Measurements from ENCODE around the gene CP.
"Not testable (repeated sequence)": the region's sequence is repeated elsewhere in the genome, so short reads cannot be mapped to it uniquely, and the experiment has no call there.

CP gene

GRCh38 chr3:149219380-149220121 is 2.1 kb downstream of the CP start:
- not testable (repeated sequence) for H3K27me3 ChIP-seq (ENCODE audit: control insufficient read depth in 3 of 3, insufficient read depth in 3 of 3, low read depth in 1 of 3, low read length in 3 of 3); H3K14ac ChIP-seq (ENCODE audit: low read length); DNase-seq (ENCODE audit: low spot score); H3K9ac ChIP-seq (ENCODE audit: low read depth, low read length, poor library complexity); H2BK120ac ChIP-seq (ENCODE audit: low read depth, low read length); H3K36me3 ChIP-seq (replicated peaks in 1 of 2; ENCODE audit: control insufficient read depth in 2 of 2, insufficient read depth in 2 of 2, low read length in 2 of 2); H3K4me3 ChIP-seq (ENCODE audit: low read length in 2 of 2); H4K91ac ChIP-seq (ENCODE audit: low read depth, low read length, poor library complexity); H2AFZ ChIP-seq (ENCODE audit: low read length); H3K9me3 ChIP-seq (replicated peaks in 1 of 2; ENCODE audit: control insufficient read depth in 2 of 2, insufficient read depth in 1 of 2, low read depth in 1 of 2, low read length in 2 of 2); H3K18ac ChIP-seq (ENCODE audit: low read length); H3K4me2 ChIP-seq (ENCODE audit: insufficient read depth, low read length, poor library complexity, severe bottlenecking); H3K27ac ChIP-seq (replicated peaks; ENCODE audit: low read length); H3K4ac ChIP-seq (ENCODE audit: low read length); H3K23ac ChIP-seq (ENCODE audit: low read depth, low read length, poor library complexity); H2BK5ac ChIP-seq (ENCODE audit: low read length); H2AK5ac ChIP-seq (ENCODE audit: low read depth, low read length); H3K79me1 ChIP-seq (ENCODE audit: low read depth, low read length); H2BK15ac ChIP-seq (ENCODE audit: low read length); H4K8ac ChIP-seq (ENCODE audit: low read depth, low read length); H2BK12ac ChIP-seq (ENCODE audit: low read length)
- H3K4me1 ChIP-seq (ENCODE audit: control insufficient read depth in 2 of 2, insufficient read depth in 1 of 2, low read depth in 1 of 2, low read length in 2 of 2) = peaks cover 3 to 29% of the 10 kb centered on the region in 2 donors
- no CpG with 5 or more reads among the region's 1 CpG for WGBS, 2 donors (ENCODE audit: extremely low coverage in 2 of 2, insufficient read length in 2 of 2, insufficient replicate concordance in 1 of 2)

GRCh38 chr3:149217347-149217746 is 4.3 kb downstream of the CP start:
- Histone ChIP-seq H2AFZ (ENCODE audit: low read length) (no peak overlapping the region), H2AK5ac (ENCODE audit: low read depth, low read length) (no peak overlapping the region), H3K4me3 (ENCODE audit: low read length in 2 of 2) (no peak overlapping the region), H3K23ac (ENCODE audit: low read depth, low read length, poor library complexity) (no peak overlapping the region), H4K91ac (ENCODE audit: low read depth, low read length, poor library complexity) (no peak overlapping the region), H3K4me1 (ENCODE audit: control insufficient read depth in 2 of 2, insufficient read depth in 1 of 2, low read depth in 1 of 2, low read length in 2 of 2) (peaks cover 3 to 28% of the 10 kb centered on the region in 2 donors), H2BK120ac (ENCODE audit: low read depth, low read length) (no peak overlapping the region), H3K14ac (ENCODE audit: low read length) (no peak overlapping the region), H2BK15ac (ENCODE audit: low read length) (no peak overlapping the region), H2BK5ac (ENCODE audit: low read length) (no peak overlapping the region), H3K18ac (ENCODE audit: low read length) (no peak overlapping the region), H3K4ac (ENCODE audit: low read length) (no peak overlapping the region), H2BK12ac (ENCODE audit: low read length) (no peak overlapping the region), H3K27ac (replicated peaks; ENCODE audit: low read length) (no peak overlapping the region), H4K8ac (ENCODE audit: low read depth, low read length) (no peak overlapping the region), H3K9me3 (replicated peaks in 1 of 2; ENCODE audit: control insufficient read depth in 2 of 2, insufficient read depth in 1 of 2, low read depth in 1 of 2, low read length in 2 of 2) (peaks cover 0 to 7% of the 10 kb centered on the region in 2 donors), H3K79me1 (ENCODE audit: low read depth, low read length) (no peaks in the 10 kb centered on the region), H3K27me3 (ENCODE audit: control insufficient read depth in 3 of 3, insufficient read depth in 3 of 3, low read depth in 1 of 3, low read length in 3 of 3) (no peaks in the 10 kb centered on the region), H3K9ac (ENCODE audit: low read depth, low read length, poor library complexity) (no peak overlapping the region), H3K4me2 (ENCODE audit: insufficient read depth, low read length, poor library complexity, severe bottlenecking) (no peak overlapping the region), H3K36me3 (replicated peaks in 1 of 2; ENCODE audit: control insufficient read depth in 2 of 2, insufficient read depth in 2 of 2, low read length in 2 of 2) (no peaks in the 10 kb centered on the region)
- WGBS, 2 donors (ENCODE audit: extremely low coverage in 2 of 2, insufficient read length in 2 of 2, insufficient replicate concordance in 1 of 2) = no CpG with 5 or more reads among the region's 5 CpGs
- DNase-seq (ENCODE audit: low spot score) = no peak

GRCh38 chr3:149216193-149216869 is 5.3 kb downstream of the CP start:
- H3K9ac ChIP-seq (ENCODE audit: low read depth, low read length, poor library complexity) = no peak overlapping the region
- no peak overlapping the region for H3K4ac ChIP-seq (ENCODE audit: low read length)
- H2BK5ac ChIP-seq (ENCODE audit: low read length) = no peak overlapping the region
- H2AK5ac ChIP-seq (ENCODE audit: low read depth, low read length) = no peak overlapping the region
- H2BK120ac ChIP-seq (ENCODE audit: low read depth, low read length) = no peak overlapping the region
- H4K8ac ChIP-seq (ENCODE audit: low read depth, low read length) = no peak overlapping the region
- H3K4me2 ChIP-seq (ENCODE audit: insufficient read depth, low read length, poor library complexity, severe bottlenecking) = no peak overlapping the region
- no peak overlapping the region for H3K23ac ChIP-seq (ENCODE audit: low read depth, low read length, poor library complexity)
- peak overlapping the region; percentile 47 for H2AFZ ChIP-seq (ENCODE audit: low read length)
- no peaks in the 10 kb centered on the region for H3K36me3 ChIP-seq (replicated peaks in 1 of 2; ENCODE audit: control insufficient read depth in 2 of 2, insufficient read depth in 2 of 2, low read length in 2 of 2)
- no peak overlapping the region for H2BK12ac ChIP-seq (ENCODE audit: low read length)
- no peaks in the 10 kb centered on the region for H3K27me3 ChIP-seq (ENCODE audit: control insufficient read depth in 3 of 3, insufficient read depth in 3 of 3, low read depth in 1 of 3, low read length in 3 of 3)
- no peaks in the 10 kb centered on the region for H3K79me1 ChIP-seq (ENCODE audit: low read depth, low read length)
- no peak overlapping the region for H3K4me3 ChIP-seq (ENCODE audit: low read length in 2 of 2)
- no peak overlapping the region for H3K27ac ChIP-seq (replicated peaks; ENCODE audit: low read length)
- no peak overlapping the region for H3K14ac ChIP-seq (ENCODE audit: low read length)
- no peak overlapping the region for H2BK15ac ChIP-seq (ENCODE audit: low read length)
- H4K91ac ChIP-seq (ENCODE audit: low read depth, low read length, poor library complexity) = no peak overlapping the region
- peaks cover 0 to 7% of the 10 kb centered on the region in 2 donors for H3K9me3 ChIP-seq (replicated peaks in 1 of 2; ENCODE audit: control insufficient read depth in 2 of 2, insufficient read depth in 1 of 2, low read depth in 1 of 2, low read length in 2 of 2)
- no peak for DNase-seq (ENCODE audit: low spot score)
- WGBS, 2 donors (ENCODE audit: extremely low coverage in 2 of 2, insufficient read length in 2 of 2, insufficient replicate concordance in 1 of 2) = no CpG with 5 or more reads among the region's 4 CpGs
- H3K4me1 ChIP-seq (ENCODE audit: control insufficient read depth in 2 of 2, insufficient read depth in 1 of 2, low read depth in 1 of 2, low read length in 2 of 2) = peaks cover 3 to 24% of the 10 kb centered on the region in 2 donors
- H3K18ac ChIP-seq (ENCODE audit: low read length) = no peak overlapping the region

GRCh38 chr3:149215515-149215914 is 6.1 kb downstream of the CP start:
- no peak overlapping the region for H2AK5ac ChIP-seq (ENCODE audit: low read depth, low read length)
- peak overlapping the region; percentile 7 for H2AFZ ChIP-seq (ENCODE audit: low read length)
- H3K9ac ChIP-seq (ENCODE audit: low read depth, low read length, poor library complexity) = no peak overlapping the region
- no peaks in the 10 kb centered on the region for H3K79me1 ChIP-seq (ENCODE audit: low read depth, low read length)
- no peak overlapping the region for H3K4me3 ChIP-seq (ENCODE audit: low read length in 2 of 2)
- no peaks in the 10 kb centered on the region for H3K36me3 ChIP-seq (replicated peaks in 1 of 2; ENCODE audit: control insufficient read depth in 2 of 2, insufficient read depth in 2 of 2, low read length in 2 of 2)
- no peak overlapping the region for H3K14ac ChIP-seq (ENCODE audit: low read length)
- H3K27ac ChIP-seq (replicated peaks; ENCODE audit: low read length) = no peak overlapping the region
- no peaks in the 10 kb centered on the region for H3K27me3 ChIP-seq (ENCODE audit: control insufficient read depth in 3 of 3, insufficient read depth in 3 of 3, low read depth in 1 of 3, low read length in 3 of 3)
- no peak overlapping the region for H4K91ac ChIP-seq (ENCODE audit: low read depth, low read length, poor library complexity)
- H2BK12ac ChIP-seq (ENCODE audit: low read length) = no peak overlapping the region
- H2BK5ac ChIP-seq (ENCODE audit: low read length) = no peak overlapping the region
- no peak overlapping the region for H2BK120ac ChIP-seq (ENCODE audit: low read depth, low read length)
- H3K23ac ChIP-seq (ENCODE audit: low read depth, low read length, poor library complexity) = no peak overlapping the region
- DNase-seq (ENCODE audit: low spot score) = no peak
- peaks cover 0 to 7% of the 10 kb centered on the region in 2 donors for H3K9me3 ChIP-seq (replicated peaks in 1 of 2; ENCODE audit: control insufficient read depth in 2 of 2, insufficient read depth in 1 of 2, low read depth in 1 of 2, low read length in 2 of 2)
- no peak overlapping the region for H2BK15ac ChIP-seq (ENCODE audit: low read length)
- peaks cover 3 to 16% of the 10 kb centered on the region in 2 donors for H3K4me1 ChIP-seq (ENCODE audit: control insufficient read depth in 2 of 2, insufficient read depth in 1 of 2, low read depth in 1 of 2, low read length in 2 of 2)
- no peak overlapping the region for H3K4ac ChIP-seq (ENCODE audit: low read length)
- H3K18ac ChIP-seq (ENCODE audit: low read length) = no peak overlapping the region
- no CpG with 5 or more reads among the region's 2 CpGs for WGBS, 2 donors (ENCODE audit: extremely low coverage in 2 of 2, insufficient read length in 2 of 2, insufficient replicate concordance in 1 of 2)
- no peak overlapping the region for H3K4me2 ChIP-seq (ENCODE audit: insufficient read depth, low read length, poor library complexity, severe bottlenecking)
- H4K8ac ChIP-seq (ENCODE audit: low read depth, low read length) = no peak overlapping the region
